GM23248 (cell line): ENCODE measurements around the gene PIK3R5. TPM values are rescaled to one million over a fixed set of nuclear protein-coding genes. Genes with fewer than 3 reads are reported as not detected.

Source experiments
- DNase-seq: peaks from one replicate; pipeline ENCODE4 v3.0.0-alpha.2; 2015
- H2AFZ ChIP-seq: fragments of 200-600 bp; sonication (generic); 2 replicates; pipeline ENCODE4 v1.6.1; 2016; ENCODE audit warnings: antibody characterized with exemption
- H3F3A ChIP-seq: fragments of 200-600 bp; sonication (generic); 2 replicates; pipeline ENCODE4 v1.6.1; 2016; ENCODE audit warnings: mild to moderate bottlenecking, antibody characterized with exemption, mixed run types; ENCODE audit not compliant: insufficient read depth
- H3K27ac ChIP-seq: fragments of 200-600 bp; sonication (generic); 2 replicates; pipeline ENCODE4 v1.5.1; 2016; ENCODE audit warnings: mild to moderate bottlenecking
- H3K27me3 ChIP-seq: fragments of 200-600 bp; sonication (generic); replicated peaks from 2 replicates; pipeline ENCODE4 v1.6.1; 2016; ENCODE audit warnings: mild to moderate bottlenecking; ENCODE audit not compliant: insufficient read depth
- H3K36me3 ChIP-seq: fragments of 200-600 bp; sonication (generic); 2 replicates; pipeline ENCODE4 v1.6.1; 2016; ENCODE audit warnings: low read depth, mild to moderate bottlenecking
- H3K4me1 ChIP-seq: fragments of 200-600 bp; sonication (generic); 2 replicates; pipeline ENCODE4 v1.6.1; 2016; ENCODE audit warnings: mild to moderate bottlenecking; ENCODE audit not compliant: insufficient read depth
- H3K4me2 ChIP-seq: fragments of 200-600 bp; sonication (generic); one replicate; pipeline ENCODE4 v1.6.1; 2016; ENCODE audit warnings: mild to moderate bottlenecking; ENCODE audit not compliant: unreplicated experiment
- H3K4me3 ChIP-seq: fragments of 200-600 bp; sonication (generic); 2 replicates; pipeline ENCODE4 v1.5.1; 2016; ENCODE audit warnings: mild to moderate bottlenecking
- H3K79me2 ChIP-seq: fragments of 200-600 bp; sonication (generic); 2 replicates; pipeline ENCODE4 v1.6.1; 2016; ENCODE audit warnings: mild to moderate bottlenecking; ENCODE audit not compliant: insufficient read depth
- H3K9ac ChIP-seq: fragments of 200-600 bp; sonication (generic); 2 replicates; pipeline ENCODE4 v1.6.1; 2016; ENCODE audit warnings: mild to moderate bottlenecking
- H3K9me2 ChIP-seq: fragments of 200-600 bp; sonication (generic); 2 replicates; pipeline ENCODE4 v1.6.1; 2016; ENCODE audit warnings: mixed run types, mild to moderate bottlenecking, moderate library complexity; ENCODE audit not compliant: insufficient read depth
- H3K9me3 ChIP-seq: fragments of 200-600 bp; sonication (generic); one replicate; pipeline ENCODE4 v1.6.1; 2017; ENCODE audit warnings: low read depth
- H4K20me1 ChIP-seq: fragments of 200-600 bp; sonication (generic); 2 replicates; pipeline ENCODE4 v1.6.0; 2016; ENCODE audit not compliant: insufficient read depth
- EZH2 ChIP-seq: fragments of 200-600 bp; sonication (generic); IDR thresholded peaks from 2 replicates; pipeline ENCODE4 v1.6.1; 2018; ENCODE audit warnings: antibody characterized with exemption, mild to moderate bottlenecking; ENCODE audit not compliant: insufficient read depth, poor library complexity, severe bottlenecking
- EZH2phosphoT487 ChIP-seq: fragments of 200-600 bp; sonication (generic); IDR thresholded peaks from 2 replicates; pipeline ENCODE4 v1.6.1; 2018; ENCODE audit warnings: antibody characterized with exemption, moderate library complexity, mild to moderate bottlenecking, low read depth; ENCODE audit not compliant: insufficient read depth
- WGBS, 2 experiments: methylation state at CpG; one replicate each; pipeline ENCODE4 v1.1.6; 2015 to 2017; ENCODE audit warnings: low lambda C conversion rate in 2 of 2, low coverage in 1 of 2; ENCODE audit errors: missing lambda C conversion rate in 2 of 2; 5-methylcytosine and 5-hydroxymethylcytosine counted together
- in situ Hi-C: fragments of 300-500 bp; cut with MboI; formaldehyde crosslinking; loops from 2 replicates; pipeline ENCODE4 v1.15.0; 2020
- polyA plus RNA-seq: library from polyadenylated mRNA; unstranded; fragments of >200 nt; fragmentation: Nextera tagmentation; extraction: Ambion mirVana; gene quantifications from 2 replicates; pipeline ENCODE4 v1.2.1, GENCODE V29; 2016
- total RNA-seq: library from RNA; depleted of rRNA; stranded (reverse); fragments of >200 nt; shearing (Covaris generic); gene quantifications from 2 replicates; pipeline ENCODE4 v1.2.3, GENCODE V29; 2014

The PIK3R5 gene
- total and polyA plus RNA-seq, 2 experiments from 2014 or later, result 0.11 TPM; not detected in 1

- H3K9me3 ChIP-seq, result no peaks in the 10 kb centered on the region
- DNase-seq, result no peak
- no peak for TF ChIP-seq EZH2
- TF ChIP-seq EZH2phosphoT487, result no peak
- H3K4me3 ChIP-seq, result no peak overlapping the region
- H3K27me3 ChIP-seq, result peaks cover 13% of the 10 kb centered on the region
- no peak overlapping the region for H3K4me2 ChIP-seq
- in situ Hi-C loops, result no loop called here
- H3K9me2 ChIP-seq, result no peaks in the 10 kb centered on the region
- H2AFZ ChIP-seq, result no peak overlapping the region
- 69 to 77% methylated on average over 7 to 9 of the region's 9 CpGs for WGBS, 2 experiments
- H3K36me3 ChIP-seq, result no peaks in the 10 kb centered on the region
- H4K20me1 ChIP-seq, result no peaks in the 10 kb centered on the region
- H3K4me1 ChIP-seq, result no peaks in the 10 kb centered on the region
- H3K9ac ChIP-seq, result no peak overlapping the region
- H3F3A ChIP-seq, result no peaks in the 10 kb centered on the region
- no peak overlapping the region for H3K27ac ChIP-seq
- H3K79me2 ChIP-seq, result no peaks in the 10 kb centered on the region
Measured at GRCh38 chr17:8966926-8967325, 1.4 kb upstream of the PIK3R5 start.

- H3K36me3 ChIP-seq, result no peaks in the 10 kb centered on the region
Measured at GRCh38 chr17:8964801-8965393, 610 bp downstream of the PIK3R5 start.

GRCh38 chr17:8963647-8964258, 1.8 kb downstream of the PIK3R5 start:
- H3K36me3 ChIP-seq, result no peaks in the 10 kb centered on the region
- no peak overlapping the region for H3K9ac ChIP-seq
- no peak overlapping the region for H2AFZ ChIP-seq
- DNase-seq, result no peak
- no peaks in the 10 kb centered on the region for H4K20me1 ChIP-seq
- H3K9me2 ChIP-seq, result no peaks in the 10 kb centered on the region
- H3F3A ChIP-seq, result no peaks in the 10 kb centered on the region
- H3K27me3 ChIP-seq, result peaks cover 7% of the 10 kb centered on the region
- H3K4me3 ChIP-seq, result no peak overlapping the region
- H3K9me3 ChIP-seq, result no peaks in the 10 kb centered on the region
- H3K27ac ChIP-seq, result no peak overlapping the region
- no peaks in the 10 kb centered on the region for H3K4me1 ChIP-seq
- WGBS, 2 experiments, result 74 to 82% methylated on average over 13 of the region's 13 CpGs
- H3K79me2 ChIP-seq, result no peaks in the 10 kb centered on the region
- H3K4me2 ChIP-seq, result no peak overlapping the region
- in situ Hi-C loops, result no loop called here
- TF ChIP-seq EZH2 (no peak), EZH2phosphoT487 (no peak)

More at GRCh38 chr17:8964801-8965393, 610 bp downstream of the PIK3R5 start:
- DNase-seq, result no peak
- no peaks in the 10 kb centered on the region for H3K9me3 ChIP-seq
- no peak overlapping the region for H2AFZ ChIP-seq
- H3K4me3 ChIP-seq, result no peak overlapping the region
- H3K27ac ChIP-seq, result no peak overlapping the region
- no peaks in the 10 kb centered on the region for H3K4me1 ChIP-seq
- H3K9me2 ChIP-seq, result no peaks in the 10 kb centered on the region
- H3K79me2 ChIP-seq, result no peaks in the 10 kb centered on the region
- peaks cover 9% of the 10 kb centered on the region for H3K27me3 ChIP-seq
- H3K9ac ChIP-seq, result no peak overlapping the region
- no peak overlapping the region for H3K4me2 ChIP-seq
- H4K20me1 ChIP-seq, result no peaks in the 10 kb centered on the region
- WGBS, 2 experiments, result 73 to 75% methylated on average over 32 of the region's 32 CpGs
- in situ Hi-C loops, result no loop called here
- H3F3A ChIP-seq, result no peaks in the 10 kb centered on the region
- TF ChIP-seq EZH2 (no peak), EZH2phosphoT487 (no peak)

GRCh38 chr17:8963014-8963413, 2.5 kb downstream of the PIK3R5 start:
- Histone ChIP-seq H3K9ac (no peak overlapping the region), H3K79me2 (no peaks in the 10 kb centered on the region), H2AFZ (no peak overlapping the region), H3K9me3 (no peaks in the 10 kb centered on the region), H3K9me2 (no peaks in the 10 kb centered on the region), H4K20me1 (no peaks in the 10 kb centered on the region), H3K27ac (no peak overlapping the region), H3K4me2 (no peak overlapping the region), H3K36me3 (no peaks in the 10 kb centered on the region), H3F3A (no peaks in the 10 kb centered on the region), H3K27me3 (peaks cover 7% of the 10 kb centered on the region), H3K4me3 (no peak overlapping the region), H3K4me1 (no peaks in the 10 kb centered on the region)
- WGBS, 2 experiments, result 51 to 56% methylated on average over 3 of the region's 3 CpGs
- in situ Hi-C loops, result no loop called here
- TF ChIP-seq EZH2phosphoT487 (no peak), EZH2 (no peak)
- DNase-seq, result no peak
